Naive thymus-derived CD4-positive, alpha-beta T cell (primary cell): ENCODE measurements around the gene PRDM13. TPM values are rescaled to one million over a fixed set of nuclear protein-coding genes. Genes with fewer than 3 reads are reported as not detected.
"Not testable (repeated sequence)": the region's sequence is repeated elsewhere in the genome, so short reads cannot be mapped to it uniquely, and the experiment has no call there.

Experiments
- ATAC-seq: fragments of 150-1000 bp; cut with Tn5 transposase; 2 replicates; pipeline ENCODE4 v1.10.0; 2021; ENCODE audit warnings: mild to moderate bottlenecking, moderate library complexity
- CTCF ChIA-PET: fragments of 350-600 bp; sonication (Branson Sonifier 250); formaldehyde crosslinking; loops from one replicate; lab custom pipeline; 2021; ENCODE audit warnings: antibody characterized with exemption; lab: Charles Lee
- POLR2A ChIA-PET: fragments of 350-600 bp; sonication (Branson Sonifier 250); formaldehyde crosslinking; loops from one replicate; lab custom pipeline; 2021; ENCODE audit warnings: antibody characterized with exemption, inconsistent platforms; lab: Charles Lee
- DNase-seq, 9 donors: peaks; one replicate each; pipeline versions ENCODE4 v3.0.0 to v3.0.0-alpha.2; 2020 to 2022; ENCODE audit warnings: mixed read lengths in 1 of 9
- H3K27ac ChIP-seq: one replicate; pipeline ENCODE4 v1.7.0; 2013; ENCODE audit warnings: mild to moderate bottlenecking, low read depth, low read length, moderate library complexity
- H3K27me3 ChIP-seq, 2 donors: one replicate each; pipeline ENCODE4 v1.7.0; 2013; ENCODE audit warnings: low read length in 2 of 2, mild to moderate bottlenecking in 2 of 2, moderate library complexity in 2 of 2; ENCODE audit not compliant: control insufficient read depth in 2 of 2, insufficient read depth in 2 of 2
- H3K36me3 ChIP-seq, 3 experiments: 1 replicate in 2 of 3; 2 replicates in 1 of 3; pipeline ENCODE4 v1.7.0; 2013; ENCODE audit warnings: low read length in 3 of 3, mild to moderate bottlenecking in 3 of 3, moderate library complexity in 1 of 3; ENCODE audit not compliant: insufficient read depth in 3 of 3, control insufficient read depth in 2 of 3
- H3K4me1 ChIP-seq, 2 donors: one replicate each; pipeline ENCODE4 v1.7.0; 2013; ENCODE audit warnings: low read length in 2 of 2, mild to moderate bottlenecking in 2 of 2, moderate library complexity in 1 of 2; ENCODE audit not compliant: control insufficient read depth in 2 of 2, insufficient read depth in 2 of 2
- H3K4me3 ChIP-seq: 2 replicates; pipeline ENCODE4 v1.7.0; 2013; ENCODE audit warnings: mild to moderate bottlenecking, low read length
- H3K9me3 ChIP-seq, 3 experiments: 1 replicate in 2 of 3; 2 replicates in 1 of 3; pipeline ENCODE4 v1.7.0; 2013; ENCODE audit warnings: low read length in 3 of 3; ENCODE audit not compliant: control insufficient read depth in 2 of 3
- H3K27ac Mint-ChIP-seq, 9 donors: one replicate each; pipeline ENCODE4 v1.8.0; 2020 to 2022; ENCODE audit warnings: mixed read lengths in 9 of 9, mild to moderate bottlenecking in 8 of 9, moderate library complexity in 5 of 9, inconsistent platforms in 2 of 9
- H3K27me3 Mint-ChIP-seq, 5 donors: one replicate each; pipeline ENCODE4 v1.8.0; 2021 to 2022; ENCODE audit warnings: mixed read lengths in 5 of 5, mild to moderate bottlenecking in 1 of 5
- H3K36me3 Mint-ChIP-seq, 5 donors: one replicate each; pipeline ENCODE4 v1.8.0; 2020 to 2022; ENCODE audit warnings: mixed read lengths in 5 of 5, mild to moderate bottlenecking in 3 of 5, inconsistent platforms in 1 of 5
- H3K4me1 Mint-ChIP-seq, 7 donors: one replicate each; pipeline ENCODE4 v1.8.0; 2020 to 2022; ENCODE audit warnings: mixed read lengths in 7 of 7, mild to moderate bottlenecking in 3 of 7, inconsistent platforms in 1 of 7
- H3K4me3 Mint-ChIP-seq, 10 donors: one replicate each; pipeline ENCODE4 v1.8.0; 2020 to 2022; ENCODE audit warnings: mild to moderate bottlenecking in 10 of 10, mixed read lengths in 10 of 10, moderate library complexity in 6 of 10, inconsistent platforms in 2 of 10
- H3K9me3 Mint-ChIP-seq, 11 donors: one replicate each; pipeline ENCODE4 v1.8.0; 2020 to 2022; ENCODE audit warnings: mixed read lengths in 11 of 11, mild to moderate bottlenecking in 4 of 11, inconsistent platforms in 1 of 11, moderate library complexity in 1 of 11
- intact Hi-C, 2 donors: fragments of 100-400 bp; cut with micrococcal nuclease; formaldehyde crosslinking; loops; one replicate each; pipeline ENCODE4 v1.15.1; 2023
- polyA plus RNA-seq, 2 donors: library from polyadenylated mRNA; unstranded; fragments of 300-500 nt; fragmentation: Illumina TruSeq; gene quantifications; one replicate each; pipeline ENCODE4 v1.2.3, GENCODE V29; 2021
- total RNA-seq, 6 experiments: library from RNA in 5 of 6; stranded (reverse) in 5 of 6; gene quantifications; 1 replicate in 5 of 6; 2 replicates in 1 of 6; pipeline ENCODE4 v1.2.3 and lab custom pipeline; 2021 to 2026

PRDM13 gene
- total and polyA plus RNA-seq, 7 experiments from 2014 or later, result not detected

- H3K9me3 Mint-ChIP-seq, result peaks cover 0 to 16% (median 4%) of the 10 kb centered on the region in 11 donors
- no peak overlapping the region for H3K27ac Mint-ChIP-seq
- intact Hi-C loops, result no loop called here
- peaks cover 0 to 4% (median 0%) of the 10 kb centered on the region in 5 donors for H3K36me3 Mint-ChIP-seq
- peaks cover 81 to 89% (median 86%) of the 10 kb centered on the region in 5 donors for H3K27me3 Mint-ChIP-seq
- POLR2A ChIA-PET, result no interaction called here
- CTCF ChIA-PET, result no interaction called here
- Histone ChIP-seq H3K36me3 (no peaks in the 10 kb centered on the region), H3K4me3 (no peak overlapping the region), H3K9me3 (peaks cover 0 to 4% (median 0%) of the 10 kb centered on the region in 3 experiments), H3K4me1 (peaks cover 10 to 13% of the 10 kb centered on the region in 2 donors), H3K27me3 (peaks cover 33 to 55% of the 10 kb centered on the region in 2 donors), H3K27ac (no peak overlapping the region)
- DNase-seq, result no peak
- ATAC-seq, result no peak
- H3K4me1 Mint-ChIP-seq, result peaks cover 8 to 10% (median 10%) of the 10 kb centered on the region in 7 donors
- no peak overlapping the region for H3K4me3 Mint-ChIP-seq
These were observed 12.2 kb downstream of the PRDM13 start for GRCh38 chr6:99618649-99619408.

GRCh38 chr6:99619409-99619762, 12.8 kb downstream of the PRDM13 start:
- Mint-ChIP-seq H3K4me3 (no peak overlapping the region), H3K36me3 (peaks cover 0 to 4% (median 0%) of the 10 kb centered on the region in 5 donors), H3K27ac (no peak overlapping the region), H3K27me3 (peaks cover 86 to 92% (median 91%) of the 10 kb centered on the region in 5 donors), H3K4me1 (peaks cover 7 to 8% (median 8%) of the 10 kb centered on the region in 7 donors), H3K9me3 (peaks cover 0 to 16% (median 5%) of the 10 kb centered on the region in 11 donors)
- no peak for ATAC-seq
- Histone ChIP-seq H3K9me3 (peaks cover 0 to 4% (median 0%) of the 10 kb centered on the region in 3 experiments), H3K4me1 (peaks cover 7% of the 10 kb centered on the region in 2 donors), H3K27me3 (peaks cover 33 to 50% of the 10 kb centered on the region in 2 donors), H3K27ac (no peak overlapping the region), H3K4me3 (no peak overlapping the region), H3K36me3 (no peaks in the 10 kb centered on the region)
- no peak for DNase-seq
- ChIA-PET POLR2A (no interaction called here), CTCF (no interaction called here)
- intact Hi-C loops, result no loop called here

GRCh38 chr6:99622044-99622443, 15.4 kb downstream of the PRDM13 start:
- peaks cover 76 to 86% (median 81%) of the 10 kb centered on the region in 5 donors for H3K27me3 Mint-ChIP-seq
- H3K9me3 Mint-ChIP-seq, result peaks cover 0 to 18% (median 6%) of the 10 kb centered on the region in 11 donors
- H3K27ac ChIP-seq, H3K4me1 Mint-ChIP-seq, POLR2A ChIA-PET, H3K4me1 ChIP-seq, H3K36me3 Mint-ChIP-seq, DNase-seq, H3K4me3 ChIP-seq, H3K27ac Mint-ChIP-seq, H3K36me3 ChIP-seq, CTCF ChIA-PET, H3K9me3 ChIP-seq, H3K4me3 Mint-ChIP-seq, ATAC-seq: not testable (repeated sequence)
- intact Hi-C loops, result loop anchor here in 1 of 2 donors (5.0 kb wide), 1 partner anchor 35 kb away; no protein-coding TSS in a partner anchor
- H3K27me3 ChIP-seq, result peaks cover 23 to 24% of the 10 kb centered on the region in 2 donors

- Mint-ChIP-seq H3K4me1 (no peaks in the 10 kb centered on the region), H3K27me3 (peaks cover 32 to 56% (median 50%) of the 10 kb centered on the region in 5 donors), H3K36me3 (no peaks in the 10 kb centered on the region), H3K9me3 (peaks cover 0 to 11% (median 3%) of the 10 kb centered on the region in 11 donors), H3K27ac (no peak overlapping the region), H3K4me3 (no peak overlapping the region)
- POLR2A ChIA-PET, result no interaction called here
- Histone ChIP-seq H3K9me3 (no peaks in the 10 kb centered on the region), H3K4me1 (no peaks in the 10 kb centered on the region), H3K4me3 (no peak overlapping the region), H3K27ac (no peak overlapping the region), H3K36me3 (no peaks in the 10 kb centered on the region), H3K27me3 (no peaks in the 10 kb centered on the region)
- CTCF ChIA-PET, result no interaction called here
- DNase-seq (no peak), ATAC-seq (no peak)
- intact Hi-C loops, result no loop called here
These were observed 22.7 kb downstream of the PRDM13 start for GRCh38 chr6:99629293-99629692.

GRCh38 chr6:99637629-99638028, 31.0 kb downstream of the PRDM13 start:
- DNase-seq, result no peak
- peaks cover 0 to 15% (median 0%) of the 10 kb centered on the region in 5 donors for H3K36me3 Mint-ChIP-seq
- Histone ChIP-seq H3K27ac (no peak overlapping the region), H3K4me1 (no peaks in the 10 kb centered on the region), H3K36me3 (no peaks in the 10 kb centered on the region), H3K9me3 (peaks cover 0 to 11% (median 0%) of the 10 kb centered on the region in 3 experiments), H3K4me3 (no peak overlapping the region), H3K27me3 (no peaks in the 10 kb centered on the region)
- H3K4me1 Mint-ChIP-seq, result peaks cover 0 to 2% (median 0%) of the 10 kb centered on the region in 7 donors
- no peak overlapping the region for H3K4me3 Mint-ChIP-seq
- H3K27ac Mint-ChIP-seq, result no peak overlapping the region
- peaks cover 0 to 29% (median 16%) of the 10 kb centered on the region in 11 donors for H3K9me3 Mint-ChIP-seq
- intact Hi-C loops, result no loop called here
- H3K27me3 Mint-ChIP-seq, result peaks cover 15 to 41% (median 39%) of the 10 kb centered on the region in 5 donors
- POLR2A ChIA-PET, result no interaction called here
- CTCF ChIA-PET, result no interaction called here
- ATAC-seq, result no peak

GRCh38 chr6:99638358-99638757, 31.7 kb downstream of the PRDM13 start:
- H3K4me1 ChIP-seq, DNase-seq, H3K4me3 ChIP-seq, CTCF ChIA-PET, intact Hi-C loops, ATAC-seq, H3K4me3 Mint-ChIP-seq, H3K27ac ChIP-seq, POLR2A ChIA-PET, H3K36me3 ChIP-seq, H3K27me3 ChIP-seq, H3K27ac Mint-ChIP-seq, H3K4me1 Mint-ChIP-seq: not testable (repeated sequence)
- H3K9me3 Mint-ChIP-seq, result peaks cover 0 to 29% (median 15%) of the 10 kb centered on the region in 11 donors
- H3K9me3 ChIP-seq, result peaks cover 0 to 11% (median 0%) of the 10 kb centered on the region in 3 experiments
- peaks cover 0 to 15% (median 0%) of the 10 kb centered on the region in 5 donors for H3K36me3 Mint-ChIP-seq
- peaks cover 13 to 40% (median 37%) of the 10 kb centered on the region in 5 donors for H3K27me3 Mint-ChIP-seq
